Measurements from ENCODE around the gene CHTF8.

- no peak for TF ChIP-seq POLR2A (IDR thresholded peaks at IDR 0.05; ENCODE audit: low read depth, low read length)
- no peak for TF ChIP-seq TAF1 (IDR thresholded peaks at IDR 0.05; ENCODE audit: low read depth, low read length)
- no peak for TF ChIP-seq POLR2AphosphoS5 (IDR thresholded peaks at IDR 0.05; ENCODE audit: low read depth, low read length)
- no peak for TF ChIP-seq PAX5 (IDR thresholded peaks at IDR 0.05; ENCODE audit: insufficient read depth, low read length, severe bottlenecking)
- TF ChIP-seq SPI1 (IDR thresholded peaks at IDR 0.05; ENCODE audit: low read depth, low read length), result no peak
- no peak for TF ChIP-seq POU2F2 (IDR thresholded peaks at IDR 0.05; ENCODE audit: low read depth, low read length)
These were observed 17.9 kb downstream of the CHTF8 start for GRCh38 chr16:69114346-69114975.
